ENCODE data around the gene ADIPOQ.

The ADIPOQ gene

GRCh38 chr3:186825294-186825821 is 17.2 kb upstream of the ADIPOQ start:
- no peak for TF ChIP-seq CTCF (IDR thresholded peaks at IDR 0.05)

GRCh38 chr3:186825872-186826409 is 16.6 kb upstream of the ADIPOQ start:
- TF ChIP-seq CTCF (IDR thresholded peaks at IDR 0.05) = no peak

- TF ChIP-seq CTCF (IDR thresholded peaks at IDR 0.05) = no peak
Measured at GRCh38 chr3:186826410-186826975, 16.0 kb upstream of the ADIPOQ start.

- TF ChIP-seq CTCF (IDR thresholded peaks at IDR 0.05) = no peak
Measured at GRCh38 chr3:186826976-186827857, 15.3 kb upstream of the ADIPOQ start.

GRCh38 chr3:186828340-186828739 is 14.2 kb upstream of the ADIPOQ start:
- no peak for TF ChIP-seq CTCF (IDR thresholded peaks at IDR 0.05)

GRCh38 chr3:186831798-186832197 is 10.7 kb upstream of the ADIPOQ start:
- no peak for TF ChIP-seq CTCF (IDR thresholded peaks at IDR 0.05)

GRCh38 chr3:186832276-186832675 is 10.2 kb upstream of the ADIPOQ start:
- TF ChIP-seq CTCF (IDR thresholded peaks at IDR 0.05) = no peak
